Fibroblast of pulmonary artery (primary cell): Measurements from ENCODE around the gene FN3K.
A peak's percentile ranks its signal among the peaks of the same experiment; 100 is the strongest.
"Not testable (repeated sequence)": the region's sequence is repeated elsewhere in the genome, so short reads cannot be mapped to it uniquely, and the experiment has no call there.

Source experiments
- DNase-seq: peaks from one replicate; pipeline ENCODE4 v3.0.0-alpha.2; 2010; ENCODE audit warnings: low read depth
- H3K4me3 ChIP-seq: replicated peaks from 2 replicates; pipeline ENCODE4 v1.5.1; 2011; ENCODE audit warnings: low read depth, mild to moderate bottlenecking, control low read depth, low read length, moderate library complexity
- TF ChIP-seq, protein P1 (sequence below): IDR thresholded peaks from 2 replicates; pipeline ENCODE4 v1.5.1; 2011; ENCODE audit warnings: mild to moderate bottlenecking, control low read depth, low read length, inconsistent platforms; ENCODE audit errors: missing control alignments

Gene FN3K

DNA sequence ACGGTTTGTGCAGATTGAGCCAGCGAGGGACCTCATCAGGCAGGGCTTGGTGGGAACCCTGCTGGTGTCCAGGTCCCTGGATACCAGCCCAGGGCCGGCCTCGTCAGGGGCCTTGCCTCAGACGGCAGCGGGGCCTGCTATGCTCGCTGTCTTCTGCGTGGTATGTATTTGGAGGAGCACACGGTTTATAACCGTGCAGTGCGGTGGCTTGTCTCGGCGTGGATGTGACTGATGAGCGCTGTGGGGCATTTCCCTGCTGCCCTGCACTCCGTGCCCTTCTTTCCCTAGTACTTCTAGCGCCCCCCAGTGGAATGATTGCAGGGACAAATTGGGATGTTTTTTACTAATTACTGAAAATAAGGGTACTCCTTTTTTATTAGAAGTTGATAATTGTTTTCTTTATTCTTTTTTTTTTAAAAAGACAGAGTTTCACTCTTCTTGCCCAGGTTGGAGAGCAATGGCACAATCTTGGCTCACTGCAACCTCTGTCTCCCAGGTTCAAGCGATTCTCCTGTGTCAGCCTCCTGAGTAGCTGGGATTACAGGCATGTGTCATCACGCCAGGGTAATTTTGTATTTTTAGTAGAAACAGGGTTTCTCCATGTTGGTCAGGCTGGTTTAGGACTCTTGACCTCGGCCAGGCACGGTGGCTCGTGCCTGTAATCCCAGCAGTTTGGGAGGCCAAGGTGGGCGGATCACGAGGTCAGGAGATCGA is 31.8 kb downstream of the FN3K start:
- H3K4me3 ChIP-seq, result no peak overlapping the region
- peak; percentile 59 for DNase-seq
- TF ChIP-seq, protein P1, sequence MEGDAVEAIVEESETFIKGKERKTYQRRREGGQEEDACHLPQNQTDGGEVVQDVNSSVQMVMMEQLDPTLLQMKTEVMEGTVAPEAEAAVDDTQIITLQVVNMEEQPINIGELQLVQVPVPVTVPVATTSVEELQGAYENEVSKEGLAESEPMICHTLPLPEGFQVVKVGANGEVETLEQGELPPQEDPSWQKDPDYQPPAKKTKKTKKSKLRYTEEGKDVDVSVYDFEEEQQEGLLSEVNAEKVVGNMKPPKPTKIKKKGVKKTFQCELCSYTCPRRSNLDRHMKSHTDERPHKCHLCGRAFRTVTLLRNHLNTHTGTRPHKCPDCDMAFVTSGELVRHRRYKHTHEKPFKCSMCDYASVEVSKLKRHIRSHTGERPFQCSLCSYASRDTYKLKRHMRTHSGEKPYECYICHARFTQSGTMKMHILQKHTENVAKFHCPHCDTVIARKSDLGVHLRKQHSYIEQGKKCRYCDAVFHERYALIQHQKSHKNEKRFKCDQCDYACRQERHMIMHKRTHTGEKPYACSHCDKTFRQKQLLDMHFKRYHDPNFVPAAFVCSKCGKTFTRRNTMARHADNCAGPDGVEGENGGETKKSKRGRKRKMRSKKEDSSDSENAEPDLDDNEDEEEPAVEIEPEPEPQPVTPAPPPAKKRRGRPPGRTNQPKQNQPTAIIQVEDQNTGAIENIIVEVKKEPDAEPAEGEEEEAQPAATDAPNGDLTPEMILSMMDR, result peak; percentile 62

- TF ChIP-seq, protein P1, result no peak
- no peak overlapping the region for H3K4me3 ChIP-seq
- no peak for DNase-seq
Observed at GRCh38 chr17:82769041-82769440, 33.6 kb downstream of the FN3K start.

GRCh38 chr17:82772026-82772425 is 36.6 kb downstream of the FN3K start:
- TF ChIP-seq, protein P1, result no peak
- peak; percentile 81 for DNase-seq
- H3K4me3 ChIP-seq, result no peak overlapping the region

- H3K4me3 ChIP-seq, DNase-seq: not testable (repeated sequence)
Observed at GRCh38 chr17:82774456-82774855, 39.0 kb downstream of the FN3K start.

DNA sequence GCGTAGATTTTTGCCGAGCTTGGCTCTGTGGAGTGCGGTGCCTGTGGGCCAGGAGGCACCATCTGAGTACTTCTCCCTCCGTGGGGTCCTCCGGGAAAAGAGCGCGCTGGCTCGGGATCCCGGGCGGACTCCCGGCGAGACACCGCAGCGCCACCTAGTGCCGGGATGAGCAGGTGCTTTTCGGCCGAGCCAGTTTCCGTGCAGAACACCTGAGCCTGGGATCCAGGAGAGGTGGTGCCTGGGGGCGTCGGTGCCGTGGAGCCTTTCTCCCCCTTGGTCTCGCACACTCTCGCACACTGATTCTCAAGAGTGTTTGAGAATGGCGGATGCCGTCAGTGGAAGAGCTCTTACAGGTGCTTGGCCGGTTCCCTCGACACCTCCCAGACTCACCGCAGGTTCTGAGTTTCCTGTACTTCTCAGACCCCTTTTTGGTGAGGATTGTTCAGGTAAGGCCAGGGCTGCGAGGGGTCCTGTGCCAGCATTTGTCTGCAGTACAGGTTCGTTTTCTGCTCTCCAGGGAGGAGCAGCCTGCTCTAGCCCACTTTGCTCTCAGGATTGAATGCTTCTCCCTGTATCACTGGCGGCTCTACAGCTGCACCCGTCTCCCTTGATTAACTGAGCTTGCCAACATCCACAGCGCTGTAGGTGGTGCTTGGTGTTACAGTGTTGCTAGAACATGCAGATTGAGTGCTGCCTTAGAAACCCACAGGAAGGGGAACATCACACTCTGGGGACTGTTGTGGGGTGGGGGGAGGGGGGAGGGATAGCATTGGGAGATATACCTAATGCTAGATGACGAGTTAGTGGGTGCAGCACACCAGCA is 39.8 kb downstream of the FN3K start:
- TF ChIP-seq, protein P1, result peak; percentile 70
- DNase-seq, result peak; percentile 51
- H3K4me3 ChIP-seq, result no peak overlapping the region

- no peak overlapping the region for H3K4me3 ChIP-seq
- DNase-seq, result no peak
- TF ChIP-seq, protein P1, result no peak
Observed at GRCh38 chr17:82776454-82776853, 41.0 kb downstream of the FN3K start.

GRCh38 chr17:82777778-82778375 is 42.5 kb downstream of the FN3K start:
- not testable (repeated sequence) for H3K4me3 ChIP-seq, DNase-seq
- TF ChIP-seq, protein P1, result peak; percentile 14
